ENCODE measurements around the gene ARL6IP4. TPM values are rescaled to one million over a fixed set of nuclear protein-coding genes. Genes with fewer than 3 reads are reported as not detected.

The ARL6IP4 gene
- total RNA-seq, 1 donor from 2014 or later: 146 TPM

DNA sequence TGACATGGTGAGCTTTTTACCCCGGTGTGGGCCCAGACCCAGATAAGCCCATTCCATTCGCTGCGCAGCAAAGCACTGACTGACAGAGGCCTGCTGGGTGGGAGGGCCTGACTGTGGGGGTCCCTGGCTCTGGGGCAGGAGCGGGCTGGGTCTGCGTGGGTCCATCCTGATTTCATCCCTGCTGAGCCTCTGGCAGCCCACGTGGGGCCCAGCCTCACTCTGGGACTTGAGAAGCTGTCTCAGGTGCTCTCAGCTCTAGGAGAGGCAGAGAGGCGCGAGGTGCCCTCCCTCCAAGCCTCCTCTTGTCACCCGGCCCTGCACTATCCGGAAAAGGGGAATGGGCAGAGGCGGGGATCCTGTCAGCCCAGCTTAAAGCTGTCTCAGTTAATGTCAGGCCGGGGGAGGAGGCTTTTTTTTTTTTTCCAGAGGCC is 15.1 kb upstream of the ARL6IP4 start:
- no peaks in the 10 kb centered on the region for H3K27me3 Mint-ChIP-seq (ENCODE audit: low read depth)
- H3K9me3 Mint-ChIP-seq (ENCODE audit: low read depth): no peaks in the 10 kb centered on the region
- DNase-seq (ENCODE audit: low spot score): no peak
- TF ChIP-seq, protein P1, sequence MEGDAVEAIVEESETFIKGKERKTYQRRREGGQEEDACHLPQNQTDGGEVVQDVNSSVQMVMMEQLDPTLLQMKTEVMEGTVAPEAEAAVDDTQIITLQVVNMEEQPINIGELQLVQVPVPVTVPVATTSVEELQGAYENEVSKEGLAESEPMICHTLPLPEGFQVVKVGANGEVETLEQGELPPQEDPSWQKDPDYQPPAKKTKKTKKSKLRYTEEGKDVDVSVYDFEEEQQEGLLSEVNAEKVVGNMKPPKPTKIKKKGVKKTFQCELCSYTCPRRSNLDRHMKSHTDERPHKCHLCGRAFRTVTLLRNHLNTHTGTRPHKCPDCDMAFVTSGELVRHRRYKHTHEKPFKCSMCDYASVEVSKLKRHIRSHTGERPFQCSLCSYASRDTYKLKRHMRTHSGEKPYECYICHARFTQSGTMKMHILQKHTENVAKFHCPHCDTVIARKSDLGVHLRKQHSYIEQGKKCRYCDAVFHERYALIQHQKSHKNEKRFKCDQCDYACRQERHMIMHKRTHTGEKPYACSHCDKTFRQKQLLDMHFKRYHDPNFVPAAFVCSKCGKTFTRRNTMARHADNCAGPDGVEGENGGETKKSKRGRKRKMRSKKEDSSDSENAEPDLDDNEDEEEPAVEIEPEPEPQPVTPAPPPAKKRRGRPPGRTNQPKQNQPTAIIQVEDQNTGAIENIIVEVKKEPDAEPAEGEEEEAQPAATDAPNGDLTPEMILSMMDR (IDR thresholded peaks at IDR 0.05): no peak
- no peak overlapping the region for H3K27ac Mint-ChIP-seq (ENCODE audit: unreplicated experiment)
- peaks cover 17% of the 10 kb centered on the region for H3K4me1 Mint-ChIP-seq (ENCODE audit: low read depth)
- H3K4me3 Mint-ChIP-seq (ENCODE audit: unreplicated experiment): peak overlapping the region; percentile 72
- no peaks in the 10 kb centered on the region for H3K36me3 Mint-ChIP-seq (ENCODE audit: low read depth)

DNA sequence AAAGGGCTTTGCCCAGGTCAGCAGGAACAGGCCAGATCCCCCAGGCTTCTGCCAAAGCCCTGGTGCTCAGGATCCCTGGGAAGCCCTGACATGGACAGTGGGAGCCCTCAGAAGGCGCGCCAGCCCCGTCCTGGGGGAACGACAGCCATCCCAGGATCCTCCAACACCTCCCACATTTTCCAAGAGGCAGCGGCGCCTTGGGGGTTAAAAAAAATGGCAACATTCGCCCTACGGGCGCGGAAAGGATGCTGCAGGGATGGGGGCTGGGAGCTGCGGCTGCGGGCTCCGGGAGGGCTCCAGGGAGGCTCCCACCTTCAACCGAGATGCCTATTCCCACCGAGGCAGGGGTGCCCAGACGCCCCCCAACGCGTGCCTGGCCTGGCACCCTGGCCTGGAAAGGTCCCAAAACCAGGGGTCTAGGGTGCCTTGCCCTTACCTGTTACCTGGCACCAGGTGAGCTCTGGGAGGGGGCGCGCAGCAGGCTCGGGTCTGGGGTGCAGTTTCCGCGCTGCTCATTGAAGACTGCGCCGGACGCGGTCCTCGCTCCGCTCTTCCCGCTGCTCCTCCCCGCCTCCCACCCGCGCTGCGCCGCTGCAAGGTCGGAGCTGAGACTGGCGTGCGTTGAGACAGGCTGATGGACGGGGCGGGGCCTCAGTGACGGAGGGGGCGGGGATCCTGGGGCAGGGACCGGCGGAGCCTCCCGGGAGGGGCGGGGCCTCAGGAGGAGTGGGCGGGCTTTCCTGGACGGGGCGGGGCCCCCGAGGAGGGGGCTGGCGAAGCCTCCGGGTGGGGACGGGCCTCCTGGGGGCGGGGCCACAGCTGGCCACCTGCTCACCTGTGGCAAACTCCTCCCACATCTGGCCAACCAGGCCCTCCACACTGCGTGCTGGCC is 14.4 kb upstream of the ARL6IP4 start, which contains the start of gene ABCB9:
Gene ABCB9 (minus strand): TSS at position 613 of the 892 bp plus-strand sequence. CDS start 6,228 bp downstream, outside the sequence.
- TF ChIP-seq, protein P1 (IDR thresholded peaks at IDR 0.05): peak; percentile 6
- peaks cover 17% of the 10 kb centered on the region for H3K4me1 Mint-ChIP-seq (ENCODE audit: low read depth)
- no peak within 1 kb of the TSS for H3K27ac Mint-ChIP-seq (ENCODE audit: unreplicated experiment)
- peak within 1 kb of the TSS; percentile 72 for H3K4me3 Mint-ChIP-seq (ENCODE audit: unreplicated experiment)
- no peaks in the 10 kb centered on the region for H3K9me3 Mint-ChIP-seq (ENCODE audit: low read depth)
- peak; percentile 95 for DNase-seq (ENCODE audit: low spot score)
- no peaks in the 10 kb centered on the region for H3K27me3 Mint-ChIP-seq (ENCODE audit: low read depth)
- H3K36me3 Mint-ChIP-seq (ENCODE audit: low read depth): no peaks in the 10 kb centered on the region

DNA sequence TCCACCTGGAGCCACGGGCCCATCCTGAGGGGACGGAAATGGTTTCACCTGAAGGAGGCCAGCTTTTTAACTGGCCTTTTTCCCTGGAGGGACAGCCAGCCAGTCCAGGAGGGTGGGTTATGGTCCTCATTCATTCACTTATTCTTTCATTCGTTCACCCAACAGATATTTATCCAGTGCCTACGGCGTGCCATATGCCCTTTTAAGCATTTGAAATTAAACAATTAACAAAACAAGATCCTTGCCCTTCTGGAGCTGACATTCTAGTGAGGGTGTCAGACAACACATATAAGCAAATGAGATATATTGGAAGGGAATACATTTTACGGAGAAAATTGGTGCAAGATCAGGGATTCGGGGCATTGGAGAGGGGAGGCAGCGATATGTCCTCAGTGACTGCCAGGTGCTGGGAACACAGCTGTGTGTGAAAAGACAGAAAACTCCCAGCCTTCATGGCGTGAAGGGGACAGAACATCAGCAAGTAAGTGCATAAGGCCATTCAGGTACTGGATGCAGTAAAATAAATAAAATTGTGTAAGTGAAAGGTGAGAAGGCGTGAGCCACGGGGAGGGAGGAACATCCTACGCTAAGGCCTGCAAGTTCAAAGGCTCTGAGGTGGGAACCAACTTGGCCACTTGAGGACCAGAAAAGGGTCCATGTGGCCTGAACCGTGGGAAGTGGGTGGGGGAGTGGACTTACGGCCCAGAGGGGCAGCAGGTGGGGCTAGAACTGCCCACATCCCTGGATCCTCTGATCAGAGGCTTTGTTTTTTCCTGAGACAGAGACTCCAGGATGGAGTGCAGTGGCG is 13.5 kb upstream of the ARL6IP4 start:
- Mint-ChIP-seq H3K27me3 (ENCODE audit: low read depth) (no peaks in the 10 kb centered on the region), H3K4me1 (ENCODE audit: low read depth) (peaks cover 17% of the 10 kb centered on the region), H3K9me3 (ENCODE audit: low read depth) (no peaks in the 10 kb centered on the region), H3K4me3 (ENCODE audit: unreplicated experiment) (no peak overlapping the region), H3K36me3 (ENCODE audit: low read depth) (no peaks in the 10 kb centered on the region), H3K27ac (ENCODE audit: unreplicated experiment) (no peak overlapping the region)
- TF ChIP-seq, protein P1 (IDR thresholded peaks at IDR 0.05): no peak
- DNase-seq (ENCODE audit: low spot score): no peak

DNA sequence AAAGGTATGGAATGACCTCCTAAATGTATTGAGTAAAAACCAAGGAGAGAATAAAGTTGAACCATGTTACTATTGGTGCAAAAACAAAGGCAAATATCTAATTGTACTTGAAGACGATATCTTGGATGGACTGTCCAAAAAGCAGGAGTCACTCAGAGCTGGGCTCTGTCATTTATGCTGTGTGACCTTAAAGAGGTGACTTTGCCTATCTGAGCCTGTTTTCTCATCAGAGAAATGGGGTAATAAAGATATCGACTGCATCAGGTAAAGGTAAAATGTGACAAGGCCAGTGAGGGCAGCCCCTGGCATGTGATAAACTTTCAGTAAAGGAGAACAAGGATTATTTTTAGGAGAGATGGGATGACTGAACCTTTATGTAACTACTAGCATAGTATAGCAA is 12.4 kb upstream of the ARL6IP4 start:
- Mint-ChIP-seq H3K9me3 (ENCODE audit: low read depth) (no peaks in the 10 kb centered on the region), H3K4me1 (ENCODE audit: low read depth) (peaks cover 17% of the 10 kb centered on the region), H3K36me3 (ENCODE audit: low read depth) (no peaks in the 10 kb centered on the region)

More for the DNA sequence above, 12.4 kb upstream of the ARL6IP4 start:
- TF ChIP-seq, protein P1 (IDR thresholded peaks at IDR 0.05): no peak
- no peak overlapping the region for H3K4me3 Mint-ChIP-seq (ENCODE audit: unreplicated experiment)
- no peaks in the 10 kb centered on the region for H3K27me3 Mint-ChIP-seq (ENCODE audit: low read depth)
- DNase-seq (ENCODE audit: low spot score): no peak
- H3K27ac Mint-ChIP-seq (ENCODE audit: unreplicated experiment): no peak overlapping the region
